HepG2 (cell line): Measurements from ENCODE around the gene EXTL1. TPM values are rescaled to one million over a fixed set of nuclear protein-coding genes. Genes with fewer than 3 reads are reported as not detected.

Experiments used
- ATAC-seq: fragments of 200-7000 bp; cut with Tn5 transposase; 3 replicates; pipeline ENCODE4 v1.9.1; 2020; ENCODE audit warnings: mild to moderate bottlenecking, moderate library complexity
- BruUV-seq: library from RNA; stranded (reverse); fragments of 400-500 nt; replicated peaks from 2 replicates; lab custom pipeline; 2021; lab: Mats Ljungman, UMichigan
- CTCF ChIA-PET: fragments of 300-600 bp; formaldehyde crosslinking; extraction: SDS; loops from one replicate; lab custom pipeline; 2021; ENCODE audit warnings: low total read pairs, inconsistent platforms, low intra/inter-chr PET ratio; lab: Yijun Ruan, JAX
- POLR2A ChIA-PET: fragments of 350-600 bp; sonication (Branson Sonifier 250); formaldehyde crosslinking; loops from one replicate; lab custom pipeline; 2020; ENCODE audit warnings: antibody characterized with exemption, inconsistent platforms; lab: Yijun Ruan, JAX
- DNase-seq: peaks from one replicate; pipeline ENCODE4 v3.0.0-alpha.2; 2015; ENCODE audit warnings: low spot score
- FAIRE-seq: peaks from 3 replicates; lab custom pipeline; 2011; peaks lifted over from hg19 to GRCh38; lab: Jason Lieb, UNC
- H2AFZ ChIP-seq: one replicate; pipeline ENCODE4 v1.6.1; 2011; ENCODE audit warnings: low read length, inconsistent platforms
- H3K27ac ChIP-seq: fragments of 300-600 bp; 3 replicates; pipeline ENCODE4 v1.8.0; 2011; ENCODE audit warnings: mixed run types, mild to moderate bottlenecking, mixed read lengths, low read length, inconsistent platforms; ENCODE audit not compliant: insufficient read depth; ENCODE audit errors: extremely low read length
- H3K27me3 ChIP-seq, 2 experiments: fragments of 200-600 bp in 1 of 2; 2 replicates in 1 of 2; 3 replicates in 1 of 2; pipeline versions ENCODE4 v1.6.0 to v1.8.0; 2011; ENCODE audit warnings: low read length in 2 of 2, mild to moderate bottlenecking in 2 of 2, moderate library complexity in 2 of 2, inconsistent platforms in 1 of 2; ENCODE audit not compliant: insufficient read depth in 2 of 2, control insufficient read depth in 1 of 2
- H3K36me3 ChIP-seq, 2 experiments: fragments of 200-600 bp in 1 of 2; replicated peaks in 1 of 2; 2 replicates in 1 of 2; 3 replicates in 1 of 2; pipeline versions ENCODE4 v1.5.1 to v1.8.0; 2011; ENCODE audit warnings: low read length in 2 of 2, inconsistent platforms in 1 of 2; ENCODE audit not compliant: insufficient read depth in 2 of 2, control insufficient read depth in 1 of 2
- H3K4me1 ChIP-seq: 2 replicates; pipeline ENCODE4 v1.5.1; 2012; ENCODE audit warnings: low read length, inconsistent platforms; ENCODE audit not compliant: insufficient read depth
- H3K4me2 ChIP-seq: 2 replicates; pipeline ENCODE4 v1.6.0; 2011; ENCODE audit warnings: low read depth, low read length, inconsistent platforms
- H3K4me3 ChIP-seq, 3 experiments: fragments of 200-600 bp in 1 of 3; sonication (generic), shearing (Covaris generic) in 1 of 3; replicated peaks in 1 of 3; 2 replicates each; pipeline ENCODE4 v1.5.1; 2011 to 2016; ENCODE audit warnings: low read length in 3 of 3, inconsistent platforms in 2 of 3, low read depth in 2 of 3, mild to moderate bottlenecking in 2 of 3, control low read depth in 1 of 3, mixed read lengths in 1 of 3; ENCODE audit not compliant: insufficient read depth in 1 of 3
- H3K79me2 ChIP-seq: one replicate; pipeline ENCODE4 v1.6.1; 2011; ENCODE audit warnings: low read length, inconsistent platforms; ENCODE audit not compliant: insufficient read depth
- H3K9ac ChIP-seq: 2 replicates; pipeline ENCODE4 v1.6.0; 2011; ENCODE audit warnings: mild to moderate bottlenecking, low read depth, low read length, inconsistent platforms; ENCODE audit not compliant: insufficient read depth
- H3K9me3 ChIP-seq: 2 replicates; pipeline ENCODE4 v1.5.1; 2012; ENCODE audit warnings: mild to moderate bottlenecking, low read length
- H4K20me1 ChIP-seq: 2 replicates; pipeline ENCODE4 v1.6.0; 2011; ENCODE audit warnings: inconsistent platforms, mild to moderate bottlenecking, low read length, moderate library complexity; ENCODE audit not compliant: insufficient read depth
- ADNP ChIP-seq: sonication (generic); formaldehyde crosslinking; IDR thresholded peaks from 2 replicates; pipeline ENCODE4 v1.4.0; 2020; ENCODE audit warnings: missing genetic modification reagents
- CBFB ChIP-seq: sonication (generic); formaldehyde crosslinking; IDR thresholded peaks from 2 replicates; pipeline ENCODE4 v1.4.0; 2020; ENCODE audit warnings: missing genetic modification reagents
- DR1 ChIP-seq: sonication (generic); formaldehyde crosslinking; IDR thresholded peaks from 2 replicates; pipeline ENCODE4 v1.8.0; 2021; ENCODE audit warnings: mild to moderate bottlenecking, missing genetic modification reagents, inconsistent platforms
- E2F1 ChIP-seq: sonication (generic); formaldehyde crosslinking; IDR thresholded peaks from 2 replicates; pipeline ENCODE4 v1.5.0; 2020; ENCODE audit warnings: missing genetic modification reagents
- FOXC1 ChIP-seq: sonication (generic); formaldehyde crosslinking; IDR thresholded peaks from 2 replicates; pipeline ENCODE4 v1.8.0; 2022; ENCODE audit warnings: mild to moderate bottlenecking, missing genetic modification reagents, borderline replicate concordance
- KAT2B ChIP-seq: fragments of 150-350 bp; IDR thresholded peaks from 2 replicates; pipeline ENCODE4 v1.6.1; 2014; ENCODE audit warnings: low read depth, low read length, borderline replicate concordance
- KLF9 ChIP-seq: IDR thresholded peaks from 2 replicates; pipeline ENCODE4 v1.6.1; 2016; ENCODE audit warnings: low read depth
- NR3C1 ChIP-seq: sonication (generic); formaldehyde crosslinking; IDR thresholded peaks from 2 replicates; pipeline ENCODE4 v1.4.0; 2020; ENCODE audit warnings: missing genetic modification reagents
- ONECUT2 ChIP-seq: sonication (generic); formaldehyde crosslinking; IDR thresholded peaks from 2 replicates; pipeline ENCODE4 v1.4.0; 2020; ENCODE audit warnings: missing genetic modification reagents
- PHF20 ChIP-seq: sonication (generic); formaldehyde crosslinking; IDR thresholded peaks from 2 replicates; pipeline ENCODE4 v1.5.0; 2020; ENCODE audit warnings: mild to moderate bottlenecking, missing genetic modification reagents
- SAP130 ChIP-seq: IDR thresholded peaks from 2 replicates; pipeline ENCODE4 v1.6.1; 2016; ENCODE audit warnings: low read depth
- SCMH1 ChIP-seq: sonication (generic); formaldehyde crosslinking; IDR thresholded peaks from 2 replicates; pipeline ENCODE4 v1.9.0; 2021; ENCODE audit warnings: missing genetic modification reagents, mild to moderate bottlenecking, borderline replicate concordance
- SMC3 ChIP-seq: IDR thresholded peaks from 2 replicates; pipeline ENCODE4 v1.6.1; 2011; ENCODE audit warnings: low read length, improper control_type of control experiment
- ZHX1 ChIP-seq: sonication (generic); formaldehyde crosslinking; IDR thresholded peaks from 2 replicates; pipeline ENCODE4 v1.8.1; 2022; ENCODE audit warnings: low read depth, mild to moderate bottlenecking, missing genetic modification reagents
- WGBS: methylation state at CpG from one replicate; pipeline ENCODE4 v1.1.6; 2017; ENCODE audit warnings: low lambda C conversion rate; 5-methylcytosine and 5-hydroxymethylcytosine counted together
- in situ Hi-C: cut with HindIII; loops from 2 replicates; pipeline ENCODE4 v1.10.0; 2017; ENCODE audit warnings: low pct_unique_long_range_greater_than_20kb; ENCODE audit not compliant: extremely low pct_ligation_motif_present
- intact Hi-C: fragments of 100-400 bp; cut with micrococcal nuclease; formaldehyde crosslinking; loops from one replicate; pipeline ENCODE4 v1.10.0; 2022; ENCODE audit not compliant: unreplicated experiment
- polyA plus RNA-seq, 8 experiments: library from polyadenylated mRNA; depleted of rRNA in 3 of 8; stranded (reverse) in 7 of 8; unstranded in 1 of 8; fragments of >200 nt; fragmentation: Illumina TruSeq in 4 of 8; extraction: Trizol in 4 of 8; gene quantifications; 2 replicates each; pipeline versions ENCODE4 v1.2.1 to v1.2.3, GENCODE V29; 2011 to 2016; ENCODE audit warnings: low read depth in 4 of 8, missing spikeins in 1 of 8, mixed read lengths in 1 of 8; ENCODE audit not compliant: insufficient read depth in 1 of 8
- total RNA-seq, 5 experiments: library from RNA; depleted of rRNA; stranded (reverse); fragments of >200 nt; fragmentation: Illumina TruSeq; extraction: Trizol; gene quantifications; 2 replicates each; pipeline ENCODE4 v1.2.3, GENCODE V29; 2016; ENCODE audit warnings: low read depth in 1 of 5
- TF ChIP-seq, protein P1 (sequence below): sonication (generic); formaldehyde crosslinking; IDR thresholded peaks from 2 replicates; pipeline ENCODE4 v1.4.0; 2020; ENCODE audit warnings: missing genetic modification reagents, borderline replicate concordance
- TF ChIP-seq, protein P2 (sequence below): sonication (generic); formaldehyde crosslinking; IDR thresholded peaks from 2 replicates; pipeline ENCODE4 v1.4.0; 2020; ENCODE audit warnings: mild to moderate bottlenecking, missing genetic modification reagents

EXTL1 gene
- total and polyA plus RNA-seq, 2 of the 13 experiments (the other 11 are each of a cell fraction or from before 2014, with no cell fraction given): 0.35 to 1.0 TPM

GRCh38 chr1:25997828-25998761, 23.5 kb upstream of the EXTL1 start, which contains the start of gene PAFAH2:
TSS of gene PAFAH2 (minus strand) at chr1:25998063. CDS start at chr1:25990816, 7,247 bp downstream.
- Histone ChIP-seq H3K27me3 (no peaks in the 10 kb centered on the region; a peak in 1 of 5 replicates), H3K9me3 (no peaks in the 10 kb centered on the region), H3K4me1 (peaks cover 36% of the 10 kb centered on the region), H3K4me2 (peak within 1 kb of the TSS; percentile 93), H2AFZ (peak within 1 kb of the TSS; percentile 50), H3K9ac (peak within 1 kb of the TSS; percentile 79), H4K20me1 (no peaks in the 10 kb centered on the region), H3K4me3 (peak within 1 kb of the TSS; percentile 81 to 85 (median 82)), H3K27ac (peak within 1 kb of the TSS; percentile 78), H3K36me3 (peaks cover 0 to 1% of the 10 kb centered on the region in 2 experiments; a peak in 1 of 5 replicates), H3K79me2 (no peaks in the 10 kb centered on the region)
- ATAC-seq (peak; percentile 96), FAIRE-seq (peak; percentile 99), DNase-seq (peak; percentile 98)
- in situ Hi-C loops: loop anchor here (5.0 to 10.0 kb wide), 2 partner anchors 101 to 173 kb away; no protein-coding TSS in a partner anchor
- ChIA-PET POLR2A (interaction anchor here (0.7 to 2.4 kb wide), 17 partner anchors 10 to 236 kb away, joined by 3 to 25 read pairs (median 4); partner anchors contain the start of genes CEP85, EXTL1, MTFR1L and PAQR7), CTCF (interaction anchor here (1.5 to 2.3 kb wide), 3 partner anchors 92 to 161 kb away, joined by 5 to 40 read pairs (median 10); partner anchors contain the start of gene STMN1)
- intact Hi-C loops: loop anchor here (1.0 to 5.0 kb wide), 4 partner anchors 92 to 176 kb away; partner anchors contain the start of gene STMN1
- no TSS peak for BruUV-seq
- WGBS: 4% methylated on average over 19 of the region's 47 CpGs
- TF ChIP-seq, protein P1, sequence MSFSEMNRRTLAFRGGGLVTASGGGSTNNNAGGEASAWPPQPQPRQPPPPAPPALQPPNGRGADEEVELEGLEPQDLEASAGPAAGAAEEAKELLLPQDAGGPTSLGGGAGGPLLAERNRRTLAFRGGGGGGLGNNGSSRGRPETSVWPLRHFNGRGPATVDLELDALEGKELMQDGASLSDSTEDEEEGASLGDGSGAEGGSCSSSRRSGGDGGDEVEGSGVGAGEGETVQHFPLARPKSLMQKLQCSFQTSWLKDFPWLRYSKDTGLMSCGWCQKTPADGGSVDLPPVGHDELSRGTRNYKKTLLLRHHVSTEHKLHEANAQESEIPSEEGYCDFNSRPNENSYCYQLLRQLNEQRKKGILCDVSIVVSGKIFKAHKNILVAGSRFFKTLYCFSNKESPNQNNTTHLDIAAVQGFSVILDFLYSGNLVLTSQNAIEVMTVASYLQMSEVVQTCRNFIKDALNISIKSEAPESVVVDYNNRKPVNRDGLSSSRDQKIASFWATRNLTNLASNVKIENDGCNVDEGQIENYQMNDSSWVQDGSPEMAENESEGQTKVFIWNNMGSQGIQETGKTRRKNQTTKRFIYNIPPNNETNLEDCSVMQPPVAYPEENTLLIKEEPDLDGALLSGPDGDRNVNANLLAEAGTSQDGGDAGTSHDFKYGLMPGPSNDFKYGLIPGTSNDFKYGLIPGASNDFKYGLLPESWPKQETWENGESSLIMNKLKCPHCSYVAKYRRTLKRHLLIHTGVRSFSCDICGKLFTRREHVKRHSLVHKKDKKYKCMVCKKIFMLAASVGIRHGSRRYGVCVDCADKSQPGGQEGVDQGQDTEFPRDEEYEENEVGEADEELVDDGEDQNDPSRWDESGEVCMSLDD (CRISPR knock-in tag): peak; percentile 60; the same call in 1 of the 2 replicates
- no peak for TF ChIP-seq ADNP (CRISPR knock-in tag)
- TF ChIP-seq SMC3: peak; percentile 90
- peak; percentile 73 for TF ChIP-seq DR1 (CRISPR knock-in tag)
- peak; percentile 82 for TF ChIP-seq E2F1
- TF ChIP-seq CBFB (CRISPR knock-in tag): peak; percentile 94
- peak; percentile 79 for TF ChIP-seq PHF20 (CRISPR knock-in tag)
- no peak for TF ChIP-seq NR3C1 (CRISPR knock-in tag)
- no peak; the same call in 1 of the 2 replicates for TF ChIP-seq FOXC1
- TF ChIP-seq, protein P2, sequence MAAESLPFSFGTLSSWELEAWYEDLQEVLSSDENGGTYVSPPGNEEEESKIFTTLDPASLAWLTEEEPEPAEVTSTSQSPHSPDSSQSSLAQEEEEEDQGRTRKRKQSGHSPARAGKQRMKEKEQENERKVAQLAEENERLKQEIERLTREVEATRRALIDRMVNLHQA (CRISPR knock-in tag): no peak
- no peak; the same call in 1 of the 2 replicates for TF ChIP-seq KAT2B
- peak; percentile 62 for TF ChIP-seq KLF9 (CRISPR knock-in tag)
- no peak; the same call in 1 of the 2 replicates for TF ChIP-seq ONECUT2 (CRISPR knock-in tag)
- TF ChIP-seq ZHX1 (CRISPR knock-in tag): peak; percentile 86; the same call in 1 of the 2 replicates
- TF ChIP-seq SAP130 (CRISPR knock-in tag): peak; percentile 93
- no peak for TF ChIP-seq SCMH1
